HuH-7.5 (cell line): ENCODE measurements around the gene NUDC.
"Not testable (repeated sequence)": the region's sequence is repeated elsewhere in the genome, so short reads cannot be mapped to it uniquely, and the experiment has no call there.

Source experiments
- DNase-seq: peaks from one replicate; pipeline ENCODE4 v3.0.0; 2011; ENCODE audit warnings: low spot score

The NUDC gene

DNA sequence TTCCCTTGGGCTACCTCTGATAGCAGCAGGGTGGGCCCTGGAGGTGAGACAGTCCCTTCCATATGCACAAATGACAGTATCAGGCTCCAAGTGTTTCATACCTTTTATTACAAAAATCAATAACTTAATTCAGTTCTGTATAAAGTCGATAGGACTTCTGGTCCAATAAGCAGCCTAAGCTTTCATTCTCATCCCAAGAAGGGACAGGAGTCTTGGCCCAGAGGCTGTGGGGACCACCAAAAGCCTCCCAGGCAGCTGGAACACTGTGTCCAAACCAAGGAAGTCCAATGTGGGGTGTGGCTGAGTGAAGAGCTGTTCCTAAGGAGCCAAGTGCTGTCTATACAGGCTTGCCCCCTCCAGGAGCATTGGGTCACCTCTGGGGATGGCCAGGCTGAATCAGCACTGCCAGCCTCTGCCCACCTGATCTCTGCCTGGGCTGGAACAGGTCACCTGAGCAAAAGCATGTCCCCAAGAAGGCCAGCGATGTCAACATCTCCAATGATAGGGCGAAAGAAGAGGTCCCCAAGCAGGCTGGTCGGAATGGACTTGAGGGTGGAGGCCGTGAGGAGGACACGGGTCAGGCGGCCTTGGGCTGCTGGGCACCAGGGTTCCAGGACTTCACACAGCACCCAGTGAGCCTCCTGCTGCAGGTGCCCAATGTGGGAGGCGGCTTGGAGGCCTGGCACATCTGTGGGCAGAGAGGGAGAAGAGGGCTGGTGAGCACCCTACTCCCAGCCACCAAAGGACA is 10.0 kb upstream of the NUDC start:
- no peak for DNase-seq

- DNase-seq, result no peak
Measured at GRCh38 chr1:26912147-26912490, 9.4 kb upstream of the NUDC start.

- no peak for DNase-seq
Measured at GRCh38 chr1:26913389-26913753, 8.2 kb upstream of the NUDC start.

DNA sequence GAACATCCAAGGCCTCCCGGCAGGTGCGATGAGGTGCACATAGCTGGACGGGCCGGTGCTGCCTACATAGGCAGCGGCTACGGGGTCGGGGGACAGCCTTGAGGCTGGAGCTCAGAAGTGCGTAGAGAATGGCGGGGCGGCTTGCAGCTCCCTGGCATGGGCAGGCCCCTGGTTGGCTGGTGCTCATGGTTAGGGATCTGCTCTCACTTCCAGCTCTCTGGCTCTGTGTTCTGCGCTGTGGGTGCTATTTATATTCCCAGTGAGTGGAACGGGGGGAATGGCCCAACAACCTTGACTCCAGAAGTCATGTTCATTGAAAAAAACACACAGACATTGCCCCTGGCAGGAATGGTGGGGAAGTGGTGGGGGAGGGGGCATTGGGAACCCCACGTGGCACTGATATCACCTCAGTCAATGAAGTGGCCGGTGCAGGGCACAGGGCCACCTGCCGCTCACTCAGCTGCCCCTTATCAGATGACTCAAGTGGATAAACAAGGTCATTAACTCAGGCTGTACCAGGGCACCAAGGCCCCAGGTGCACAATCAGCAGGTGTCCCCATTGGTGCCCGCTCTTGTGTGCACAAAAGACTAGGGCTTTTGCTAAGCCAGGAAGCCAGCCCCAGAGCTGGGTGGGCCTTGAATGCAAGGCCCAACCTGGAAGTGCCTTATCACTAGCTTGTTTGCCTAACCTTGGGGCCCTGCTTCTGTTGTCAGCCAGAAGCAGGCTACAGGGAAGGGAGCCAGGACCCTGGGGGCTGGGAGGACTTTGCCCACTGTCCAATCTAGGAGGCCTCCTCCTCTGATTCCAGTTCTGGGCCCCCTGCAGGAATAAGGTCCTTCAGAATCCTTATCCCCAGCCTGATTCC is 7.6 kb upstream of the NUDC start, which contains the start of gene NR0B2:
NR0B2 (minus strand) TSS at position 222 of the 866 bp plus-strand sequence; CDS start at position 187, 35 bp downstream.
- DNase-seq, result peak; percentile 63

- no peak for DNase-seq
Measured at GRCh38 chr1:26915204-26915842, 6.2 kb upstream of the NUDC start.

GRCh38 chr1:26921126-26921539 is 410 bp upstream of the NUDC start:
- DNase-seq, result no peak

DNA sequence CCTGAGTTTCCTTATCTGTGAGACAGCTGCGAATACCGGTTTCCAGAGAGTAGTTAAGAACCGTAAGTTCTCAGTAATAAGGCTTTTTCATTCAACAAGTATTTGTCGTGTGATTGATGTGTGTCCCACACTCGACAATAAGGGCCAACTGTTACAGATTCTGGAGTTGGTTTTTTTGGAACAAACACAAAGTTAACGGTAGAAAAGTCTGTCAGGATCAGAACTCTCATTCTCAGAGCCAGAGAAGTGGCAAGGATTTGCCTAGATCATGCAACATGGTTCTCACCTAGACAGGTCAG is 837 bp downstream of the NUDC start:
- DNase-seq, result no peak

- no peak for DNase-seq
Measured at GRCh38 chr1:26922901-26923300, 1.4 kb downstream of the NUDC start.

DNA sequence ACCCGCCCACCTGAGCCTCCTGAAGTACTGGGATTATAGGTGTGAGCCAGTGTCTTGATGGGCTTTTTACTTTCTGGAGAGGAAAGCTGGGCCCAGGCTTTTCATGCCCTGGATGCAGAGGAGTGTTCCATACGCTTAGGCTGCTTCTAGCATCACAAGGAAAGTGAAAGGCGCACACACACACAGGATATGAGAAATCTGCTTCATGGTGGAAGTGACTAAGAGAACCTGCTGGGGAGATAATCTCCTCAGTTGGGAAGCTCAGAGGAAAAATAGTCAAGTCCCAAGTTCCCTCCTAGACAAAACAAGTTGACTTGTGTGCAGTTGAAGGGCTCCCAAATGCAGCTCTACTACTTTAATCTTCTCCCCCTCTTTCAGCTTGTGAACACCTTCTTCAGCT is 2.2 kb downstream of the NUDC start:
- no peak for DNase-seq

- DNase-seq, result no peak
Measured at GRCh38 chr1:26932531-26932930, 11.0 kb downstream of the NUDC start.

GRCh38 chr1:26936823-26937222 is 15.3 kb downstream of the NUDC start:
- DNase-seq, result no peak

- DNase-seq, result no peak
Measured at GRCh38 chr1:26938004-26938658, 16.6 kb downstream of the NUDC start.

GRCh38 chr1:26938659-26939025 is 17.1 kb downstream of the NUDC start:
- no peak for DNase-seq

DNA sequence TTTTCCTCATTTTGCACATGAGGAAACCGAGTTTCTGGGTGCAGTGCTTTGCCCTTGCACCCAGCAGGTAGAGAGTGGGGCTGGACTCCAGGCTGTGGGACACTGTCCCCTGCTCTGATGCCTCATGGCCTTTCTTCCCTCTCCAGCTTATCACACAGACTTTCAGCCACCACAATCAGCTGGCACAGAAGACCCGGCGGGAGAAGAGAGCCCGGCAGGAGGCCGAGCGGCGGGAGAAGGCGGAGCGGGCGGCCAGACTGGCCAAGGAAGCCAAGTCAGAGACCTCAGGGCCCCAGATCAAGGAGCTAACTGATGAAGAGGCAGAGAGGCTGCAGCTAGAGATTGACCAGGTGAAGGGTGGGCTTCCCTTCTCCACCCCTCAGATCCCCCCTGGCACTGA is 19.8 kb downstream of the NUDC start:
- no peak for DNase-seq

DNA sequence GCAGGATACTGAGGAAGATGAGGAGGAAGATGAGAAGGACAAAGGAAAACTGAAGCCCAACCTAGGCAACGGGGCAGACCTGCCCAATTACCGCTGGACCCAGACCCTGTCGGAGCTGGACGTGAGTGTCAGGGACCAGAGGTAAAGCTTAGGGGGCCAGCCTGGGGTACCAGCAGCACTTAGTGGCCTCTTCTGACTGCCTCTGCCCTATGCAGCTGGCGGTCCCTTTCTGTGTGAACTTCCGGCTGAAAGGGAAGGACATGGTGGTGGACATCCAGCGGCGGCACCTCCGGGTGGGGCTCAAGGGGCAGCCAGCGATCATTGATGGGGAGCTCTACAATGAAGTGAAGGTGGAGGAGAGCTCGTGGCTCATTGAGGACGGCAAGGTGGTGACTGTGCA is 21.1 kb downstream of the NUDC start:
- DNase-seq, result no peak

GRCh38 chr1:26945138-26945537 is 23.6 kb downstream of the NUDC start:
- no peak for DNase-seq

GRCh38 chr1:26945728-26946127 is 24.2 kb downstream of the NUDC start:
- DNase-seq, result no peak

- no peak for DNase-seq
Measured at GRCh38 chr1:26946270-26946669, 24.7 kb downstream of the NUDC start.

DNA sequence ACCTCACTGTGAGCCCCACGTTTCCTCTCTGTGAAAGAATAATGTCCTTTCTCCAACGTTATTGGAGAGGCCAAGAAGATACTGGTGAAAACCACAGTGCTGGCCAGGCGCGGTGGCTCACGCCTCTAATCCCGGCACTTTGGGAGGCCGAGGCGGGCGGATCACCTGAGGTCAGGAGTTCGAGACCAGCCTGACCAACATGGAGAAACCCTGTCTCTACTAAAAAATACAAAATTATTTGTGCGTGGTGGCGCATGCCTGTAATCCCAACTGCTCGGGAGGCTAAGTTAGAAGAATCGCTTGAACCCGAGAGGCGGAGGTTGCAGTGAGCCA is 27.1 kb downstream of the NUDC start:
- DNase-seq, result not testable (repeated sequence)

- DNase-seq, result no peak
Measured at GRCh38 chr1:26949266-26949925, 27.9 kb downstream of the NUDC start.

- no peak for DNase-seq
Measured at GRCh38 chr1:26949926-26950319, 28.4 kb downstream of the NUDC start.

DNA sequence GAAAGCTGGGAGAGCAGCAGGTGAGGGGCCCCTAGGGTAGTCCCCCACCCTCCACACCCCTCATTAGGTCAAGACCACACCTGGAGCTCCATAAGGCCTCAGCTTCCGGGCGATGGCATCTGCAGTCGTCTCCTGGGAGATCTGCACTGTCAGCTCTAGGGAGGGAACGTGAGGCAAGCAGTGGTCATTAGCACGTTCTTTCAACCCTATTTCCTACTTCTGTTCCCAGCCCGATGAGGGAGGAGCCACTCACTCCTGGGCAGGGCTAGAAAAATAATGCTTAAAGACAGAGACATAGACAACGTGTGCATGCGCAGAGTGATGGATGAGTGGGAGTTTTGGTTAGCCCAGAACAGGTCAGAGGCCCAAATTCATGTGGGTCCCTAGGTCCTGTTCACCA is 29.1 kb downstream of the NUDC start:
- DNase-seq, result no peak
